A549 (cell line): ENCODE data around the gene FRMD4A. TPM values are rescaled to one million over a fixed set of nuclear protein-coding genes. Genes with fewer than 3 reads are reported as not detected.

Experiments
- ATAC-seq, 2 experiments: fragments of 200-7000 bp in 1 of 2; fragments of >200 bp in 1 of 2; cut with Nextera tagmentation in 1 of 2; cut with Tn5 transposase in 1 of 2; 3 replicates each; pipeline versions ENCODE4 v1.8.0 to v1.9.1; 2018 to 2020; ENCODE audit warnings: mild to moderate bottlenecking in 1 of 2, moderate library complexity in 1 of 2
- CTCF ChIA-PET: fragments of 300-600 bp; sonication (Branson Sonifier 250); formaldehyde crosslinking; extraction: SDS; loops from one replicate; lab custom pipeline; 2021; ENCODE audit warnings: antibody characterized with exemption, inconsistent platforms; lab: Yijun Ruan, JAX
- POLR2A ChIA-PET: fragments of 350-600 bp; formaldehyde crosslinking; extraction: SDS; loops from one replicate; lab custom pipeline; 2021; ENCODE audit warnings: antibody characterized with exemption, inconsistent platforms; lab: Yijun Ruan, JAX
- DNase-seq, 2 experiments: peaks; one replicate each; pipeline versions ENCODE4 v3.0.0 to v3.0.0-alpha.2; 2011 to 2016; ENCODE audit warnings: low read depth in 1 of 2, low spot score in 1 of 2
- FAIRE-seq: peaks from 2 replicates; lab custom pipeline; 2011; peaks lifted over from hg19 to GRCh38; lab: Jason Lieb, UNC
- H3K27ac ChIP-seq, 2 experiments: fragments of >200 bp; sonication (Bioruptor Twin); formaldehyde crosslinking; 3 replicates each; pipeline ENCODE4 v1.5.1; 2016 to 2017
- H3K4me1 ChIP-seq: fragments of >200 bp; sonication (Bioruptor Twin); formaldehyde crosslinking; 3 replicates; pipeline ENCODE4 v1.6.1; 2016
- H3K4me2 ChIP-seq: fragments of >200 bp; sonication (Bioruptor Twin); formaldehyde crosslinking; 3 replicates; pipeline ENCODE4 v1.6.1; 2016
- H3K4me3 ChIP-seq: fragments of >200 bp; sonication (Bioruptor Twin); formaldehyde crosslinking; 3 replicates; pipeline ENCODE4 v1.5.1; 2016
- H3K9me3 ChIP-seq: fragments of >200 bp; sonication (Bioruptor Twin); formaldehyde crosslinking; 3 replicates; pipeline ENCODE4 v1.6.1; 2016
- CEBPB ChIP-seq, 2 experiments: fragments of >200 bp in 1 of 2; sonication (Bioruptor Twin) in 1 of 2; formaldehyde crosslinking in 1 of 2; IDR thresholded peaks; 2 replicates each; pipeline ENCODE4 v1.6.1; 2012 to 2016
- EP300 ChIP-seq, 2 experiments: fragments of >200 bp; sonication (Bioruptor Twin); formaldehyde crosslinking; IDR thresholded peaks; 2 replicates in 1 of 2; 3 replicates in 1 of 2; pipeline ENCODE4 v1.6.1; 2016 to 2017
- FOSB ChIP-seq: fragments of 250-450 bp; sonication (Bioruptor Pico); IDR thresholded peaks from 2 replicates; pipeline ENCODE4 v1.5.0; 2020; ENCODE audit warnings: mild to moderate bottlenecking, moderate library complexity
- FOXS1 ChIP-seq: fragments of 250-450 bp; sonication (Bioruptor Pico); IDR thresholded peaks from 2 replicates; pipeline ENCODE4 v1.5.0; 2020; ENCODE audit warnings: mild to moderate bottlenecking, moderate library complexity
- HDAC2 ChIP-seq: fragments of 200-600 bp; sonication (generic); IDR thresholded peaks from 2 replicates; pipeline ENCODE4 v1.6.1; 2016
- KDM1A ChIP-seq: fragments of 200-600 bp; sonication (generic); IDR thresholded peaks from 2 replicates; pipeline ENCODE4 v1.6.1; 2016; ENCODE audit warnings: low read depth, mild to moderate bottlenecking
- MAFK ChIP-seq: fragments of 450-650 bp; IDR thresholded peaks from 2 replicates; pipeline ENCODE4 v1.6.1; 2014; ENCODE audit not compliant: partially characterized antibody
- MYC ChIP-seq: IDR thresholded peaks from 2 replicates; pipeline ENCODE4 v1.6.1; 2012; ENCODE audit warnings: mild to moderate bottlenecking, inconsistent platforms, low read length, improper control_type of control experiment, borderline replicate concordance
- POLR2A ChIP-seq: IDR thresholded peaks from 2 replicates; pipeline ENCODE4 v1.6.1; 2012; ENCODE audit warnings: mild to moderate bottlenecking, low read length
- POLR2AphosphoS2 ChIP-seq: conservative IDR thresholded peaks from 2 replicates; pipeline ENCODE4 v1.6.1; 2012; ENCODE audit warnings: low read length, improper control_type of control experiment, inconsistent platforms
- RAD21 ChIP-seq, 2 experiments: fragments of >200 bp in 1 of 2; sonication (Bioruptor Twin) in 1 of 2; formaldehyde crosslinking in 1 of 2; IDR thresholded peaks in 1 of 2; conservative IDR thresholded peaks in 1 of 2; 2 replicates in 1 of 2; 3 replicates in 1 of 2; pipeline ENCODE4 v1.6.1; 2012 to 2018; ENCODE audit warnings: inconsistent platforms in 1 of 2
- RCOR1 ChIP-seq: fragments of 150-350 bp; IDR thresholded peaks from 2 replicates; pipeline ENCODE4 v1.6.1; 2014; ENCODE audit warnings: antibody characterized with exemption, low read length, low read depth
- RFX5 ChIP-seq: fragments of 450-650 bp; IDR thresholded peaks from 2 replicates; pipeline ENCODE4 v1.7.1; 2014; ENCODE audit warnings: antibody characterized with exemption, mild to moderate bottlenecking, moderate library complexity
- ZNF302 ChIP-seq: fragments of 250-450 bp; sonication (Bioruptor Pico); IDR thresholded peaks from 2 replicates; pipeline ENCODE4 v1.9.0; 2021; ENCODE audit warnings: inconsistent platforms, mild to moderate bottlenecking, moderate library complexity
- WGBS: methylation state at CpG from one replicate; pipeline ENCODE4 v1.1.6; 2017; ENCODE audit errors: missing lambda C conversion rate; 5-methylcytosine and 5-hydroxymethylcytosine counted together
- polyA plus RNA-seq, 4 experiments: library from polyadenylated mRNA; depleted of rRNA in 3 of 4; stranded (reverse); fragments of >200 nt; fragmentation: RNase III in 1 of 4; extraction: RNeasy Plus Mini Kit Qiagen cat#74134 plus additional on column Dnase treatment in 1 of 4; gene quantifications; 2 replicates in 3 of 4; 3 replicates in 1 of 4; pipeline ENCODE4 v1.2.3, GENCODE V29; 2011 to 2017
- TF ChIP-seq, protein P1 (sequence below): fragments of >200 bp; sonication (Bioruptor Twin); formaldehyde crosslinking; IDR thresholded peaks from 3 replicates; pipeline ENCODE4 v1.6.1; 2016
- TF ChIP-seq, protein P2 (sequence below): fragments of 200-600 bp; sonication (generic); IDR thresholded peaks from 2 replicates; pipeline ENCODE4 v1.6.1; 2016; ENCODE audit warnings: antibody characterized with exemption, mild to moderate bottlenecking, moderate library complexity
- TF ChIP-seq, protein P3 (sequence below): fragments of >200 bp; sonication (Bioruptor Twin); formaldehyde crosslinking; IDR thresholded peaks from 3 replicates; pipeline ENCODE4 v1.5.1; 2016
- TF ChIP-seq, protein P4 (sequence below): fragments of 450-650 bp; IDR thresholded peaks from 2 replicates; pipeline ENCODE4 v1.6.1; 2014; ENCODE audit warnings: antibody characterized with exemption
- TF ChIP-seq, protein P5 (sequence below): IDR thresholded peaks from 2 replicates; pipeline ENCODE4 v1.6.1; 2012; ENCODE audit warnings: low read depth, borderline replicate concordance
- TF ChIP-seq, protein P6 (sequence below): IDR thresholded peaks from 2 replicates; pipeline ENCODE4 v1.6.1; 2012

Gene FRMD4A
- polyA plus RNA-seq, 2 of the 4 experiments (the other 2 are of a cell fraction) = 2.5 to 4.7 TPM

DNA sequence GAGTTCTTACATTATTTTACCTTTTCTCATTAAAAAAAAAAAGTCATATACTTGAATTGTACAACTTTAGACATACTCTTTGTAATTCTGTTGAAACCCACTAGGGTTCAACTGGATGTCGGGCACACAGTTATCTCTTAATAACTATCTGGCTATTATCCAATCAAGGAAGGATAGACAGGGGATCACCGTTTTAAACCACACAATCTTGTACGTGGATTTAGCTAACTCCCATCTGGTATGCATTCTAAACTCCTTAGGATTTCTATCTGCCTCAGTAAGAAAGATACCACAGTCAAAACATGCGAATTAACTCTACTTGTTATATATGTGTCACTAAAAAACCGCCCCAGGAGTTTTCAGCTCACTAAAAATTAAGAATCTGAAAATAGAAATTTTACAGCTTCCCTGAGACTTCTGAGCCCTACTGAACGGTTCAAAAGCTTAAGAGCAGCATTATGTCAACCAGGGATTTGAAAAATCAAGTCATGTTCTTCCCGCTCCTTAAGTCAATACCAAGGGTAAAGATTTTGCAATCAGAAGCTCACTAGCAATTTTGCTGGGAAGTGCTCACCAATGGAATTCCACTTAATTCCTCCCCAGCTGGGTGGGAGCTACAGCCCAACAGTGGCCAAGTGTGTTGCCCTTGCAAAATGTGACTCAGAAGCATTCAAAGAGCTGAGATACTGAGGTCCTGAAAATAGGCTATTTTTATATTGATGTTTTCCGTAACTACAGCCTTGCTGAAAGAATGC lies 267.0 kb downstream of the FRMD4A start:
- H3K4me2 ChIP-seq = no peak overlapping the region
- CTCF ChIA-PET = interaction anchor here (1.1 to 1.8 kb wide), 4 partner anchors 8 to 30 kb away, joined by 3 to 5 read pairs (median 4); no protein-coding TSS in a partner anchor
- no peaks in the 10 kb centered on the region for H3K4me1 ChIP-seq
- POLR2A ChIA-PET = interaction anchor here (0.7 kb wide), 1 partner anchor 11 kb away, joined by 3 read pairs; no protein-coding TSS in a partner anchor
- FAIRE-seq (no peak), ATAC-seq (no peak), DNase-seq (no peak)
- no peak overlapping the region for H3K27ac ChIP-seq
- 26% methylated on average over 8 of the region's 8 CpGs for WGBS
- H3K9me3 ChIP-seq = peaks cover 8% of the 10 kb centered on the region; the same call in 2 of the 3 replicates
- TF ChIP-seq FOSB (CRISPR knock-in tag) (no peak), MAFK (no peak), CEBPB (IDR thresholded peaks at IDR 0.05) (no peak), RFX5 (no peak)
- TF ChIP-seq, protein P1, sequence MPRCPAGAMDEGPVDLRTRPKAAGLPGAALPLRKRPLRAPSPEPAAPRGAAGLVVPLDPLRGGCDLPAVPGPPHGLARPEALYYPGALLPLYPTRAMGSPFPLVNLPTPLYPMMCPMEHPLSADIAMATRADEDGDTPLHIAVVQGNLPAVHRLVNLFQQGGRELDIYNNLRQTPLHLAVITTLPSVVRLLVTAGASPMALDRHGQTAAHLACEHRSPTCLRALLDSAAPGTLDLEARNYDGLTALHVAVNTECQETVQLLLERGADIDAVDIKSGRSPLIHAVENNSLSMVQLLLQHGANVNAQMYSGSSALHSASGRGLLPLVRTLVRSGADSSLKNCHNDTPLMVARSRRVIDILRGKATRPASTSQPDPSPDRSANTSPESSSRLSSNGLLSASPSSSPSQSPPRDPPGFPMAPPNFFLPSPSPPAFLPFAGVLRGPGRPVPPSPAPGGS = no peak
- TF ChIP-seq, protein P2, sequence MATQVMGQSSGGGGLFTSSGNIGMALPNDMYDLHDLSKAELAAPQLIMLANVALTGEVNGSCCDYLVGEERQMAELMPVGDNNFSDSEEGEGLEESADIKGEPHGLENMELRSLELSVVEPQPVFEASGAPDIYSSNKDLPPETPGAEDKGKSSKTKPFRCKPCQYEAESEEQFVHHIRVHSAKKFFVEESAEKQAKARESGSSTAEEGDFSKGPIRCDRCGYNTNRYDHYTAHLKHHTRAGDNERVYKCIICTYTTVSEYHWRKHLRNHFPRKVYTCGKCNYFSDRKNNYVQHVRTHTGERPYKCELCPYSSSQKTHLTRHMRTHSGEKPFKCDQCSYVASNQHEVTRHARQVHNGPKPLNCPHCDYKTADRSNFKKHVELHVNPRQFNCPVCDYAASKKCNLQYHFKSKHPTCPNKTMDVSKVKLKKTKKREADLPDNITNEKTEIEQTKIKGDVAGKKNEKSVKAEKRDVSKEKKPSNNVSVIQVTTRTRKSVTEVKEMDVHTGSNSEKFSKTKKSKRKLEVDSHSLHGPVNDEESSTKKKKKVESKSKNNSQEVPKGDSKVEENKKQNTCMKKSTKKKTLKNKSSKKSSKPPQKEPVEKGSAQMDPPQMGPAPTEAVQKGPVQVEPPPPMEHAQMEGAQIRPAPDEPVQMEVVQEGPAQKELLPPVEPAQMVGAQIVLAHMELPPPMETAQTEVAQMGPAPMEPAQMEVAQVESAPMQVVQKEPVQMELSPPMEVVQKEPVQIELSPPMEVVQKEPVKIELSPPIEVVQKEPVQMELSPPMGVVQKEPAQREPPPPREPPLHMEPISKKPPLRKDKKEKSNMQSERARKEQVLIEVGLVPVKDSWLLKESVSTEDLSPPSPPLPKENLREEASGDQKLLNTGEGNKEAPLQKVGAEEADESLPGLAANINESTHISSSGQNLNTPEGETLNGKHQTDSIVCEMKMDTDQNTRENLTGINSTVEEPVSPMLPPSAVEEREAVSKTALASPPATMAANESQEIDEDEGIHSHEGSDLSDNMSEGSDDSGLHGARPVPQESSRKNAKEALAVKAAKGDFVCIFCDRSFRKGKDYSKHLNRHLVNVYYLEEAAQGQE = no peak
- TF ChIP-seq, protein P3, sequence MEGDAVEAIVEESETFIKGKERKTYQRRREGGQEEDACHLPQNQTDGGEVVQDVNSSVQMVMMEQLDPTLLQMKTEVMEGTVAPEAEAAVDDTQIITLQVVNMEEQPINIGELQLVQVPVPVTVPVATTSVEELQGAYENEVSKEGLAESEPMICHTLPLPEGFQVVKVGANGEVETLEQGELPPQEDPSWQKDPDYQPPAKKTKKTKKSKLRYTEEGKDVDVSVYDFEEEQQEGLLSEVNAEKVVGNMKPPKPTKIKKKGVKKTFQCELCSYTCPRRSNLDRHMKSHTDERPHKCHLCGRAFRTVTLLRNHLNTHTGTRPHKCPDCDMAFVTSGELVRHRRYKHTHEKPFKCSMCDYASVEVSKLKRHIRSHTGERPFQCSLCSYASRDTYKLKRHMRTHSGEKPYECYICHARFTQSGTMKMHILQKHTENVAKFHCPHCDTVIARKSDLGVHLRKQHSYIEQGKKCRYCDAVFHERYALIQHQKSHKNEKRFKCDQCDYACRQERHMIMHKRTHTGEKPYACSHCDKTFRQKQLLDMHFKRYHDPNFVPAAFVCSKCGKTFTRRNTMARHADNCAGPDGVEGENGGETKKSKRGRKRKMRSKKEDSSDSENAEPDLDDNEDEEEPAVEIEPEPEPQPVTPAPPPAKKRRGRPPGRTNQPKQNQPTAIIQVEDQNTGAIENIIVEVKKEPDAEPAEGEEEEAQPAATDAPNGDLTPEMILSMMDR = no peak
- TF ChIP-seq, all 56 proteins: peak for 0
- no peak overlapping the region for H3K4me3 ChIP-seq

DNA sequence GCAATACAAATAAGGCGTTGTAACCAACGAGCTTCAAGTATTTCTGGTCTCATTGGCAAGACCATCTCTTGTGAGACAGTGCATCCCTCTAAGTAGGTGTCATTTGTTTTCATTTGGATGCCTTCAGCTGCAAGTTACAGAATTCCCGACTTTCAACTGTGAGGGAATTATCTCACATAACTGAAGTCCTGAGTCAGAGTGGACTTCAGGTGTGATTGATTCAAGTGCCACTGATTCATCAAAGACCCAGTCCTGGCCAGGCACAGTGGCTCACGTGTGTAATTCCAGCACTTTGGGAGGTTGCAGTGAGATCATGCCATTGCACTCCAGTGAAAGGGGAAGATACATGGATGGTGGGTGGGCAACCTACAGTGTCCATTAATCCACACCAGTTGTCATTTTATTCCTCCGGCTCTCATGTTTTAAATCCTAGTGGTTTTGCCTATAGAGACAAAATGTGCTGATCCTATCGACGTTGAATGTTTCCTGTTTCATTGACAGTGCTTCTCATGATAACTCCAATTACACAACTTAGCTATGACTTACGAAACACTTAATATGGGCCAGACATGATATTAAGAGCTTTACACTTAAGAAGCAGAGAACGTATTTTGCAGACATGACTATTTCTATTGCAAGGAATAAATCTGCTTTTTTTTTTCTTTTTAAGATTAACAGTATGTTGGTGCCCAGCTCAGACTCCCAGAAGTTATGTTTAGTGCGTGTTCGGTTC lies 268.0 kb downstream of the FRMD4A start:
- TF ChIP-seq FOXS1 (no peak), HDAC2 (no peak), EP300 (IDR thresholded peaks at IDR 0.05) (no peak), POLR2A (no peak), RAD21 (conservative IDR thresholded peaks at IDR 0.05 in 1 of 2, IDR thresholded peaks at IDR 0.05 in 1 of 2) (no peak), MAFK (no peak), POLR2AphosphoS2 (no peak), KDM1A (no peak), RCOR1 (no peak), ZNF302 (CRISPR knock-in tag) (no peak), MYC (no peak)
- TF ChIP-seq, protein P1 = no peak
- TF ChIP-seq, protein P4, sequence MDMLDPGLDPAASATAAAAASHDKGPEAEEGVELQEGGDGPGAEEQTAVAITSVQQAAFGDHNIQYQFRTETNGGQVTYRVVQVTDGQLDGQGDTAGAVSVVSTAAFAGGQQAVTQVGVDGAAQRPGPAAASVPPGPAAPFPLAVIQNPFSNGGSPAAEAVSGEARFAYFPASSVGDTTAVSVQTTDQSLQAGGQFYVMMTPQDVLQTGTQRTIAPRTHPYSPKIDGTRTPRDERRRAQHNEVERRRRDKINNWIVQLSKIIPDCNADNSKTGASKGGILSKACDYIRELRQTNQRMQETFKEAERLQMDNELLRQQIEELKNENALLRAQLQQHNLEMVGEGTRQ = no peak
- TF ChIP-seq, protein P5, sequence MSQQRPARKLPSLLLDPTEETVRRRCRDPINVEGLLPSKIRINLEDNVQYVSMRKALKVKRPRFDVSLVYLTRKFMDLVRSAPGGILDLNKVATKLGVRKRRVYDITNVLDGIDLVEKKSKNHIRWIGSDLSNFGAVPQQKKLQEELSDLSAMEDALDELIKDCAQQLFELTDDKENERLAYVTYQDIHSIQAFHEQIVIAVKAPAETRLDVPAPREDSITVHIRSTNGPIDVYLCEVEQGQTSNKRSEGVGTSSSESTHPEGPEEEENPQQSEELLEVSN = no peak
- TF ChIP-seq, protein P6, sequence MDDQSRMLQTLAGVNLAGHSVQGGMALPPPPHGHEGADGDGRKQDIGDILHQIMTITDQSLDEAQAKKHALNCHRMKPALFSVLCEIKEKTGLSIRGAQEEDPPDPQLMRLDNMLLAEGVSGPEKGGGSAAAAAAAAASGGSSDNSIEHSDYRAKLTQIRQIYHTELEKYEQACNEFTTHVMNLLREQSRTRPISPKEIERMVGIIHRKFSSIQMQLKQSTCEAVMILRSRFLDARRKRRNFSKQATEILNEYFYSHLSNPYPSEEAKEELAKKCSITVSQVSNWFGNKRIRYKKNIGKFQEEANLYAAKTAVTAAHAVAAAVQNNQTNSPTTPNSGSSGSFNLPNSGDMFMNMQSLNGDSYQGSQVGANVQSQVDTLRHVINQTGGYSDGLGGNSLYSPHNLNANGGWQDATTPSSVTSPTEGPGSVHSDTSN = no peak
- H3K9me3 ChIP-seq = peaks cover 8% of the 10 kb centered on the region; the same call in 2 of the 3 replicates
- ChIA-PET CTCF (interaction anchor here (1.8 kb wide), 1 partner anchor 9 kb away, joined by 4 read pairs; no protein-coding TSS in a partner anchor), POLR2A (no interaction called here)
- ATAC-seq (no peak), FAIRE-seq (no peak), DNase-seq (no peak)
- H3K4me2 ChIP-seq = no peak overlapping the region
- 31% methylated on average over 11 of the region's 11 CpGs for WGBS
- H3K4me1 ChIP-seq = no peaks in the 10 kb centered on the region
- no peak overlapping the region for H3K27ac ChIP-seq
- no peak overlapping the region; the same call in 2 of the 3 replicates for H3K4me3 ChIP-seq
